H9 (cell line): ENCODE data around the gene KIAA1671. TPM values are rescaled to one million over a fixed set of nuclear protein-coding genes. Genes with fewer than 3 reads are reported as not detected.

Experiments used
- DNase-seq: peaks from one replicate; pipeline ENCODE4 v3.0.0-alpha.2; 2017
- H2AFZ ChIP-seq: one replicate; pipeline ENCODE4 v1.6.1; 2013; ENCODE audit warnings: mild to moderate bottlenecking, low read length, control low read depth, moderate library complexity
- H2AK5ac ChIP-seq: 2 replicates; pipeline ENCODE4 v1.6.1; 2013; ENCODE audit warnings: low read length, control low read depth, mixed read lengths; ENCODE audit not compliant: insufficient read length
- H2BK120ac ChIP-seq: one replicate; pipeline ENCODE4 v1.6.1; 2013; ENCODE audit warnings: low read depth, mild to moderate bottlenecking, low read length, control low read depth, inconsistent platforms; ENCODE audit not compliant: poor library complexity, severe bottlenecking
- H2BK12ac ChIP-seq: 2 replicates; pipeline ENCODE4 v1.6.1; 2013; ENCODE audit warnings: low read length, control low read depth, mixed read lengths, low read depth; ENCODE audit not compliant: insufficient read length
- H2BK15ac ChIP-seq: 2 replicates; pipeline ENCODE4 v1.6.1; 2013; ENCODE audit warnings: low read depth, low read length, control low read depth
- H2BK20ac ChIP-seq: one replicate; pipeline ENCODE4 v1.6.1; 2013; ENCODE audit warnings: low read depth, mild to moderate bottlenecking, low read length, control low read depth, inconsistent platforms; ENCODE audit not compliant: poor library complexity, severe bottlenecking
- H2BK5ac ChIP-seq: 2 replicates; pipeline ENCODE4 v1.6.1; 2013; ENCODE audit warnings: low read length, control low read depth, mixed read lengths; ENCODE audit not compliant: insufficient read length
- H3K14ac ChIP-seq: 2 replicates; pipeline ENCODE4 v1.6.1; 2013; ENCODE audit warnings: low read length, control low read depth; ENCODE audit not compliant: insufficient read depth
- H3K18ac ChIP-seq: 2 replicates; pipeline ENCODE4 v1.6.1; 2013; ENCODE audit warnings: low read depth, mild to moderate bottlenecking, mixed read lengths, low read length, control low read depth; ENCODE audit not compliant: insufficient read length
- H3K23ac ChIP-seq: 2 replicates; pipeline ENCODE4 v1.6.1; 2013; ENCODE audit warnings: low read length, control low read depth, mixed read lengths, low read depth; ENCODE audit not compliant: insufficient read length
- H3K23me2 ChIP-seq: 2 replicates; pipeline ENCODE4 v1.6.1; 2013; ENCODE audit warnings: low read depth, mild to moderate bottlenecking, mixed read lengths, low read length, control low read depth; ENCODE audit not compliant: insufficient read length, poor library complexity, severe bottlenecking
- H3K27ac ChIP-seq: 2 replicates; pipeline ENCODE4 v1.5.1; 2013; ENCODE audit warnings: low read length, control low read depth, mixed read lengths, low read depth; ENCODE audit not compliant: insufficient read length
- H3K27me3 ChIP-seq: 2 replicates; pipeline ENCODE4 v1.6.1; 2013; ENCODE audit warnings: low read length, control low read depth, inconsistent platforms; ENCODE audit not compliant: insufficient read depth
- H3K4ac ChIP-seq: 2 replicates; pipeline ENCODE4 v1.6.1; 2013; ENCODE audit warnings: low read depth, mild to moderate bottlenecking, control low read depth, inconsistent platforms, low read length, moderate library complexity
- H3K4me1 ChIP-seq: 2 replicates; pipeline ENCODE4 v1.6.1; 2013; ENCODE audit warnings: low read length, control low read depth, inconsistent platforms; ENCODE audit not compliant: insufficient read depth
- H3K4me2 ChIP-seq: 2 replicates; pipeline ENCODE4 v1.6.1; 2013; ENCODE audit warnings: low read length, control low read depth, mixed read lengths; ENCODE audit not compliant: insufficient read length, insufficient read depth
- H3K56ac ChIP-seq: 2 replicates; pipeline ENCODE4 v1.6.1; 2013; ENCODE audit warnings: low read depth, mild to moderate bottlenecking, mixed read lengths, low read length, control low read depth; ENCODE audit not compliant: insufficient read length
- H3K79me1 ChIP-seq: 2 replicates; pipeline ENCODE4 v1.6.1; 2013; ENCODE audit warnings: low read depth, mild to moderate bottlenecking, moderate library complexity, low read length, control low read depth, inconsistent platforms; ENCODE audit not compliant: insufficient read depth, poor library complexity, severe bottlenecking
- H3K79me2 ChIP-seq: 2 replicates; pipeline ENCODE4 v1.6.1; 2013; ENCODE audit warnings: low read length, control low read depth, inconsistent platforms; ENCODE audit not compliant: insufficient read depth
- H3K9ac ChIP-seq: 2 replicates; pipeline ENCODE4 v1.6.1; 2013; ENCODE audit warnings: low read length, control low read depth, mixed read lengths; ENCODE audit not compliant: insufficient read length; ENCODE audit errors: extremely low read depth
- H3K9me3 ChIP-seq: one replicate; pipeline ENCODE4 v1.6.1; 2013; ENCODE audit warnings: low read depth, low read length, inconsistent platforms; ENCODE audit not compliant: control insufficient read depth
- H3T11ph ChIP-seq: one replicate; pipeline ENCODE4 v1.6.1; 2013; ENCODE audit warnings: mild to moderate bottlenecking, low read length, control low read depth, inconsistent platforms
- H4K20me1 ChIP-seq: one replicate; pipeline ENCODE4 v1.6.1; 2013; ENCODE audit not compliant: control insufficient read depth, insufficient read length, insufficient read depth
- H4K5ac ChIP-seq: 2 replicates; pipeline ENCODE4 v1.6.1; 2013; ENCODE audit warnings: low read depth, mild to moderate bottlenecking, mixed read lengths, low read length, control low read depth; ENCODE audit not compliant: insufficient read length
- H4K8ac ChIP-seq: replicated peaks from 2 replicates; pipeline ENCODE4 v1.6.1; 2013; ENCODE audit warnings: low read length, control low read depth, mixed read lengths, low read depth; ENCODE audit not compliant: insufficient read length
- H4K91ac ChIP-seq: 2 replicates; pipeline ENCODE4 v1.6.1; 2013; ENCODE audit warnings: low read depth, mild to moderate bottlenecking, moderate library complexity, mixed read lengths, low read length, control low read depth; ENCODE audit not compliant: insufficient read length
- H3K27ac Mint-ChIP-seq, 3 experiments: 2 replicates in 2 of 3; 3 replicates in 1 of 3; pipeline ENCODE4 v1.8.0; 2020 to 2021; ENCODE audit warnings: mixed read lengths in 3 of 3, mild to moderate bottlenecking in 1 of 3, moderate library complexity in 1 of 3
- H3K27me3 Mint-ChIP-seq: 2 replicates; pipeline ENCODE4 v1.8.0; 2021; ENCODE audit warnings: low read depth, mild to moderate bottlenecking, moderate library complexity, mixed read lengths
- H3K36me3 Mint-ChIP-seq, 3 experiments: 2 replicates in 2 of 3; 3 replicates in 1 of 3; pipeline ENCODE4 v1.8.0; 2020 to 2021; ENCODE audit warnings: low read depth in 3 of 3, mixed read lengths in 3 of 3; ENCODE audit not compliant: insufficient read depth in 1 of 3
- H3K4me1 Mint-ChIP-seq, 2 experiments: 2 replicates each; pipeline ENCODE4 v1.8.0; 2020; ENCODE audit warnings: mixed read lengths in 2 of 2
- H3K4me3 Mint-ChIP-seq, 2 experiments: 2 replicates in 1 of 2; 3 replicates in 1 of 2; pipeline ENCODE4 v1.8.0; 2020 to 2021; ENCODE audit warnings: mild to moderate bottlenecking in 2 of 2, mixed read lengths in 2 of 2, moderate library complexity in 1 of 2
- H3K9me3 Mint-ChIP-seq, 2 experiments: 2 replicates in 1 of 2; 3 replicates in 1 of 2; pipeline ENCODE4 v1.8.0; 2020; ENCODE audit warnings: mild to moderate bottlenecking in 2 of 2, mixed read lengths in 2 of 2, moderate library complexity in 1 of 2
- WGBS: extraction: QIAGEN DNeasy Blood & Tissue Kit; methylation state at CpG from one replicate; pipeline ENCODE4 v1.1.7; 2013; ENCODE audit warnings: missing lambda C conversion rate, low lambda C conversion rate, mixed read lengths; ENCODE audit not compliant: insufficient read length; ENCODE audit errors: extremely low coverage; 5-methylcytosine and 5-hydroxymethylcytosine counted together
- total RNA-seq: library from RNA; stranded (reverse); gene quantifications from 2 replicates; pipeline ENCODE4 v1.2.1, GENCODE V29; 2021
- TF ChIP-seq, protein P1 (sequence below): fragments of 200-600 bp; sonication (generic); conservative IDR thresholded peaks from 3 replicates; pipeline ENCODE4 v1.8.0; 2021; ENCODE audit warnings: antibody characterized with exemption, mild to moderate bottlenecking

Gene KIAA1671
- total RNA-seq, 1 experiment from 2014 or later = 22.6 TPM

DNA sequence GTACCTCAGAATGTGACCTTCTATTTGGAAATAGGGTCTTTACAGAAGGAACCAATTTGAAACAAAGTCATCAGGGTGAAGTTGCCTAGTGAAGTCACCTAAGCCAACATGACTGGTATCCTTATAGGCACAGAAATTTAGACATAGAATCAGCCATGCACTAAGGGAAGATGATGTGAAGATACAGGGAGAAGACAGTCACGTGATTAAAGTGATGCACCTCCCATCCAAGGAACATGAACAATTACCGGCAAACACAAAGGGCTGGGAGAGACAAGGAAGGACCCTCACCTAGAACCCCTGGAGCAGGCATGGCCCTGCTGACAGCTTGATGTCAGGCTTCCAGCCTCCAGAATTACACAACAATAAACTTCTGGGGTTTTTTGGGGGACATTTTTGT, 263.7 kb downstream of the KIAA1671 start:
- Mint-ChIP-seq H3K36me3 (peaks cover 5 to 9% (median 5%) of the 10 kb centered on the region in 3 experiments; a peak in 6 of 7 replicates), H3K4me1 (no peaks in the 10 kb centered on the region), H3K4me3 (no peak overlapping the region), H3K27ac (no peak overlapping the region), H3K27me3 (peaks cover 37% of the 10 kb centered on the region), H3K9me3 (peaks cover 15 to 16% of the 10 kb centered on the region in 2 experiments; a peak in 4 of 5 replicates)
- no peak overlapping the region for H4K91ac ChIP-seq
- no peak overlapping the region for H3K4me2 ChIP-seq
- H4K8ac ChIP-seq = no peak overlapping the region
- H3K4me1 ChIP-seq = no peaks in the 10 kb centered on the region
- H2BK5ac ChIP-seq = no peak overlapping the region
- H3K23me2 ChIP-seq = no peaks in the 10 kb centered on the region
- no peak overlapping the region for H3K18ac ChIP-seq
- H3K79me2 ChIP-seq = no peaks in the 10 kb centered on the region
- no peak overlapping the region for H4K5ac ChIP-seq
- no CpG with 5 or more reads among the region's 2 CpGs for WGBS
- no peak overlapping the region for H3T11ph ChIP-seq
- H2AFZ ChIP-seq = no peak overlapping the region
- DNase-seq = no peak
- H2AK5ac ChIP-seq = no peak overlapping the region
- no peak overlapping the region for H2BK120ac ChIP-seq
- H2BK15ac ChIP-seq = no peak overlapping the region
- no peak overlapping the region for H3K23ac ChIP-seq
- H3K27me3 ChIP-seq = no peaks in the 10 kb centered on the region
- no peak overlapping the region for H3K56ac ChIP-seq
- H3K27ac ChIP-seq = no peak overlapping the region
- TF ChIP-seq, protein P1, sequence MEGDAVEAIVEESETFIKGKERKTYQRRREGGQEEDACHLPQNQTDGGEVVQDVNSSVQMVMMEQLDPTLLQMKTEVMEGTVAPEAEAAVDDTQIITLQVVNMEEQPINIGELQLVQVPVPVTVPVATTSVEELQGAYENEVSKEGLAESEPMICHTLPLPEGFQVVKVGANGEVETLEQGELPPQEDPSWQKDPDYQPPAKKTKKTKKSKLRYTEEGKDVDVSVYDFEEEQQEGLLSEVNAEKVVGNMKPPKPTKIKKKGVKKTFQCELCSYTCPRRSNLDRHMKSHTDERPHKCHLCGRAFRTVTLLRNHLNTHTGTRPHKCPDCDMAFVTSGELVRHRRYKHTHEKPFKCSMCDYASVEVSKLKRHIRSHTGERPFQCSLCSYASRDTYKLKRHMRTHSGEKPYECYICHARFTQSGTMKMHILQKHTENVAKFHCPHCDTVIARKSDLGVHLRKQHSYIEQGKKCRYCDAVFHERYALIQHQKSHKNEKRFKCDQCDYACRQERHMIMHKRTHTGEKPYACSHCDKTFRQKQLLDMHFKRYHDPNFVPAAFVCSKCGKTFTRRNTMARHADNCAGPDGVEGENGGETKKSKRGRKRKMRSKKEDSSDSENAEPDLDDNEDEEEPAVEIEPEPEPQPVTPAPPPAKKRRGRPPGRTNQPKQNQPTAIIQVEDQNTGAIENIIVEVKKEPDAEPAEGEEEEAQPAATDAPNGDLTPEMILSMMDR = no peak
- H3K9ac ChIP-seq = no peak overlapping the region
- no peak overlapping the region for H2BK12ac ChIP-seq
- no peak overlapping the region for H3K14ac ChIP-seq
- H3K9me3 ChIP-seq = no peaks in the 10 kb centered on the region
- no peaks in the 10 kb centered on the region for H3K79me1 ChIP-seq
- no peak overlapping the region for H3K4ac ChIP-seq
- H4K20me1 ChIP-seq = no peaks in the 10 kb centered on the region
- H2BK20ac ChIP-seq = no peak overlapping the region
